ENCODE data around the gene CTDNEP1.

GRCh38 chr17:7289256-7290032 lies 37.9 kb upstream of the CTDNEP1 start:
- no peak for TF ChIP-seq CREB1 (IDR thresholded peaks at IDR 0.05; ENCODE audit: low read depth)
- TF ChIP-seq CEBPB (IDR thresholded peaks at IDR 0.05) = no peak
- TF ChIP-seq ZBTB7A (IDR thresholded peaks at IDR 0.05; ENCODE audit: low read depth) = no peak
- no peak for TF ChIP-seq TAF1 (IDR thresholded peaks at IDR 0.05; ENCODE audit: low read depth)
- TF ChIP-seq EP300 (IDR thresholded peaks at IDR 0.05; ENCODE audit: borderline replicate concordance) = no peak
- no peak for TF ChIP-seq TCF12 (IDR thresholded peaks at IDR 0.05; ENCODE audit: low read depth)

Measured in Ishikawa (cell line).